CD14-positive monocyte (primary cell): ENCODE measurements around the gene TRIM52. TPM values are rescaled to one million over a fixed set of nuclear protein-coding genes. Genes with fewer than 3 reads are reported as not detected.

Experiments used
- DNase-seq, 3 donors: peaks; one replicate each; pipeline ENCODE4 v3.0.0-alpha.2; 2011 to 2022
- H2AFZ ChIP-seq: 2 replicates; pipeline ENCODE4 v1.6.0; 2012; ENCODE audit warnings: mild to moderate bottlenecking, low read depth, low read length, inconsistent platforms; ENCODE audit not compliant: insufficient read depth, poor library complexity, severe bottlenecking
- H3K27ac ChIP-seq, 2 donors: 1 replicate in 1 of 2; 2 replicates in 1 of 2; pipeline ENCODE4 v1.5.1; 2012 to 2013; ENCODE audit warnings: low read length in 2 of 2, control low read depth in 1 of 2, inconsistent platforms in 1 of 2, low read depth in 1 of 2, mild to moderate bottlenecking in 1 of 2
- H3K27me3 ChIP-seq, 2 donors: one replicate each; pipeline versions ENCODE4 v1.6.0 to v1.6.1; 2011 to 2013; ENCODE audit warnings: low read length in 2 of 2; ENCODE audit not compliant: control insufficient read depth in 2 of 2, insufficient read depth in 2 of 2
- H3K36me3 ChIP-seq, 2 donors: replicated peaks in 1 of 2; 1 replicate in 1 of 2; 2 replicates in 1 of 2; pipeline versions ENCODE4 v1.5.1 to v1.6.1; 2012 to 2013; ENCODE audit warnings: low read length in 2 of 2, control low read depth in 1 of 2, inconsistent platforms in 1 of 2, mild to moderate bottlenecking in 1 of 2; ENCODE audit not compliant: insufficient read depth in 2 of 2, control insufficient read depth in 1 of 2
- H3K4me1 ChIP-seq, 2 donors: 1 replicate in 1 of 2; 2 replicates in 1 of 2; pipeline versions ENCODE4 v1.5.1 to v1.6.1; 2012 to 2013; ENCODE audit warnings: low read length in 2 of 2, control low read depth in 1 of 2, inconsistent platforms in 1 of 2, mild to moderate bottlenecking in 1 of 2, moderate library complexity in 1 of 2; ENCODE audit not compliant: insufficient read depth in 2 of 2, control insufficient read depth in 1 of 2
- H3K4me2 ChIP-seq: replicated peaks from 2 replicates; pipeline ENCODE3; 2012; ENCODE audit warnings: low read length, moderate library complexity, mild to moderate bottlenecking; ENCODE audit not compliant: poor library complexity, severe bottlenecking; ENCODE audit errors: extremely low read depth
- H3K4me3 ChIP-seq, 3 experiments: fragments of 200-600 bp in 1 of 3; sonication (generic) in 1 of 3; replicated peaks in 1 of 3; 1 replicate in 2 of 3; 2 replicates in 1 of 3; pipeline ENCODE4 v1.5.1; 2011 to 2013; ENCODE audit warnings: low read length in 3 of 3, mild to moderate bottlenecking in 3 of 3, control low read depth in 2 of 3, low read depth in 2 of 3, inconsistent platforms in 1 of 3, moderate library complexity in 1 of 3
- H3K79me2 ChIP-seq: 2 replicates; pipeline ENCODE4 v1.6.0; 2012; ENCODE audit warnings: mild to moderate bottlenecking, control low read depth, inconsistent platforms, low read length, moderate library complexity; ENCODE audit not compliant: insufficient read depth
- H3K9ac ChIP-seq: 2 replicates; pipeline ENCODE4 v1.6.0; 2017; ENCODE audit warnings: low read length, mild to moderate bottlenecking; ENCODE audit not compliant: insufficient read depth, poor library complexity, severe bottlenecking
- H3K9me3 ChIP-seq, 2 donors: replicated peaks in 1 of 2; 1 replicate in 1 of 2; 2 replicates in 1 of 2; pipeline versions ENCODE4 v1.5.1 to v1.6.1; 2012 to 2013; ENCODE audit warnings: low read length in 2 of 2, control low read depth in 1 of 2; ENCODE audit not compliant: control insufficient read depth in 1 of 2, insufficient read depth in 1 of 2
- H4K20me1 ChIP-seq: 2 replicates; pipeline ENCODE4 v1.6.0; 2012; ENCODE audit warnings: mild to moderate bottlenecking, low read length, control low read depth, moderate library complexity; ENCODE audit not compliant: insufficient read depth
- H3K27ac Mint-ChIP-seq, 7 donors: one replicate each; pipeline ENCODE4 v1.8.0; 2020; ENCODE audit warnings: mild to moderate bottlenecking in 7 of 7, mixed read lengths in 7 of 7, moderate library complexity in 6 of 7, inconsistent platforms in 2 of 7
- H3K27me3 Mint-ChIP-seq, 3 donors: one replicate each; pipeline ENCODE4 v1.8.0; 2021 to 2022; ENCODE audit warnings: low read depth in 3 of 3, mild to moderate bottlenecking in 3 of 3, mixed read lengths in 3 of 3, moderate library complexity in 3 of 3, inconsistent platforms in 1 of 3
- H3K36me3 Mint-ChIP-seq, 2 donors: one replicate each; pipeline ENCODE4 v1.8.0; 2020; ENCODE audit warnings: mixed read lengths in 2 of 2, inconsistent platforms in 1 of 2, mild to moderate bottlenecking in 1 of 2
- H3K4me1 Mint-ChIP-seq: one replicate; pipeline ENCODE4 v1.8.0; 2020; ENCODE audit warnings: mild to moderate bottlenecking, mixed read lengths
- H3K4me3 Mint-ChIP-seq, 2 donors: one replicate each; pipeline ENCODE4 v1.8.0; 2020; ENCODE audit warnings: mild to moderate bottlenecking in 2 of 2, mixed read lengths in 2 of 2, moderate library complexity in 1 of 2
- H3K9me3 Mint-ChIP-seq, 7 donors: one replicate each; pipeline ENCODE4 v1.8.0; 2020 to 2022; ENCODE audit warnings: mixed read lengths in 7 of 7, mild to moderate bottlenecking in 6 of 7, moderate library complexity in 6 of 7, inconsistent platforms in 2 of 7
- CTCF ChIP-seq: fragments of 200-600 bp; IDR thresholded peaks from one replicate; pipeline ENCODE4 v1.8.0; 2022; ENCODE audit warnings: antibody characterized with exemption, mild to moderate bottlenecking
- WGBS: methylation state at CpG from one replicate; pipeline ENCODE4 v1.1.5; 2013; ENCODE audit warnings: missing lambda C conversion rate; ENCODE audit not compliant: insufficient coverage; 5-methylcytosine and 5-hydroxymethylcytosine counted together
- intact Hi-C, 2 donors: fragments of 100-400 bp; cut with micrococcal nuclease; formaldehyde crosslinking; loops; one replicate each; pipeline versions ENCODE4 v1.15.0 to v1.15.1; 2023
- polyA plus RNA-seq, 3 donors: library from polyadenylated mRNA; depleted of rRNA in 1 of 3; unstranded in 2 of 3; stranded (reverse) in 1 of 3; fragments of 300-500 nt in 2 of 3; fragments of >200 nt in 1 of 3; fragmentation: Illumina TruSeq in 2 of 3; gene quantifications; 1 replicate in 2 of 3; 2 replicates in 1 of 3; pipeline ENCODE4 v1.2.3, GENCODE V29; 2012 to 2021

TRIM52 gene
- polyA plus RNA-seq, 3 donors, result 5.7 to 26.0 (median 8.5) TPM

- Histone ChIP-seq H2AFZ (no peak overlapping the region), H3K27me3 (no peaks in the 10 kb centered on the region), H3K9ac (no peak overlapping the region), H3K4me3 (no peak overlapping the region), H4K20me1 (no peaks in the 10 kb centered on the region), H3K79me2 (no peaks in the 10 kb centered on the region), H3K4me1 (no peaks in the 10 kb centered on the region), H3K4me2 (no peak overlapping the region), H3K36me3 (no peaks in the 10 kb centered on the region), H3K9me3 (no peaks in the 10 kb centered on the region), H3K27ac (no peak overlapping the region)
- no peak overlapping the region for H3K4me3 Mint-ChIP-seq
- H3K4me1 Mint-ChIP-seq, result no peaks in the 10 kb centered on the region
- DNase-seq, result no peak
- intact Hi-C loops, result no loop called here
- H3K36me3 Mint-ChIP-seq, result no peaks in the 10 kb centered on the region
- peaks cover 0 to 5% (median 1%) of the 10 kb centered on the region in 3 donors for H3K27me3 Mint-ChIP-seq
- TF ChIP-seq CTCF, result no peak
- 95% methylated on average over 15 of the region's 18 CpGs for WGBS
- H3K9me3 Mint-ChIP-seq, result peaks cover 0 to 4% (median 0%) of the 10 kb centered on the region in 7 donors
- H3K27ac Mint-ChIP-seq, result no peak overlapping the region
These were observed 21.0 kb upstream of the TRIM52 start for GRCh38 chr5:181281984-181282316.

- H3K27me3 Mint-ChIP-seq, result peaks cover 0 to 5% (median 1%) of the 10 kb centered on the region in 3 donors
- no peak for TF ChIP-seq CTCF
- no peaks in the 10 kb centered on the region for H3K79me2 ChIP-seq
- no peaks in the 10 kb centered on the region for H3K36me3 ChIP-seq
- H2AFZ ChIP-seq, result no peak overlapping the region
- no peak overlapping the region for H3K27ac ChIP-seq
- no peak overlapping the region for H3K9ac ChIP-seq
- no peaks in the 10 kb centered on the region for H3K36me3 Mint-ChIP-seq
- H3K27me3 ChIP-seq, result no peaks in the 10 kb centered on the region
- DNase-seq, result no peak
- intact Hi-C loops, result no loop called here
- no peaks in the 10 kb centered on the region for H4K20me1 ChIP-seq
- no peak overlapping the region for H3K4me3 ChIP-seq
- peaks cover 0 to 4% (median 0%) of the 10 kb centered on the region in 7 donors for H3K9me3 Mint-ChIP-seq
- H3K4me3 Mint-ChIP-seq, result no peak overlapping the region
- H3K27ac Mint-ChIP-seq, result no peak overlapping the region
- 95% methylated on average over 33 of the region's 40 CpGs for WGBS
- H3K4me1 Mint-ChIP-seq, result no peaks in the 10 kb centered on the region
- no peak overlapping the region for H3K4me2 ChIP-seq
- H3K9me3 ChIP-seq, result no peaks in the 10 kb centered on the region
- no peaks in the 10 kb centered on the region for H3K4me1 ChIP-seq
These were observed 20.4 kb upstream of the TRIM52 start for GRCh38 chr5:181281077-181281983.
